HCT116 (cell line): ENCODE data around the gene FCHSD2. TPM values are rescaled to one million over a fixed set of nuclear protein-coding genes. Genes with fewer than 3 reads are reported as not detected.

ENCODE experiments used
- ATAC-seq: fragments of 200-7000 bp; cut with Tn5 transposase; 2 replicates; pipeline ENCODE4 v1.9.1; 2020; ENCODE audit warnings: mild to moderate bottlenecking, moderate library complexity
- BruUV-seq: library from RNA; stranded (reverse); fragments of 400-500 nt; replicated peaks from 2 replicates; lab custom pipeline; 2021; lab: Mats Ljungman, UMichigan
- CTCF ChIA-PET: fragments of 300-600 bp; sonication (Branson Sonifier 250); formaldehyde crosslinking; loops from one replicate; lab custom pipeline; 2021; ENCODE audit warnings: antibody characterized with exemption; lab: Charles Lee
- POLR2A ChIA-PET: fragments of 300-600, 350-600 bp; sonication (Branson Sonifier 250); formaldehyde crosslinking; loops from one replicate; lab custom pipeline; 2021; ENCODE audit warnings: antibody characterized with exemption; lab: Charles Lee
- RAD21 ChIA-PET, 2 experiments: fragments of 300-600 bp; sonication (Branson Sonifier 250); formaldehyde crosslinking; loops; one replicate each; lab custom pipeline; 2023; ENCODE audit warnings: low total read pairs in 2 of 2; ENCODE audit not compliant: uncharacterized antibody in 2 of 2, unreplicated experiment in 2 of 2, low non-redundant PET in 1 of 2; lab: Charles Lee
- DNase-seq: peaks from one replicate; pipeline ENCODE4 v3.0.0-alpha.2; 2010; ENCODE audit warnings: low read depth, low spot score
- H2AFZ ChIP-seq: fragments of 200-600 bp; shearing (Covaris generic), sonication (generic); 2 replicates; pipeline ENCODE4 v1.6.1; 2017; ENCODE audit warnings: low read depth, mixed run types, mixed read lengths, antibody characterized with exemption, low read length; ENCODE audit not compliant: poor library complexity, severe bottlenecking
- H3K27ac ChIP-seq: 2 replicates; pipeline ENCODE4 v1.5.1; 2012; ENCODE audit warnings: low read depth, low read length
- H3K27me3 ChIP-seq: fragments of 200-600 bp; sonication (generic); 2 replicates; pipeline ENCODE4 v1.6.1; 2016; ENCODE audit warnings: mixed run types, low read length, mixed read lengths; ENCODE audit not compliant: insufficient read depth
- H3K36me3 ChIP-seq, 2 experiments: fragments of 200-500 bp in 1 of 2; fragments of 200-600 bp in 1 of 2; sonication (Bioruptor generic) in 1 of 2; sonication (generic) in 1 of 2; 2 replicates each; pipeline versions ENCODE4 v1.5.1 to v1.6.1; 2014 to 2016; ENCODE audit warnings: low read length in 2 of 2, inconsistent platforms in 1 of 2, mixed read lengths in 1 of 2, mixed run types in 1 of 2; ENCODE audit not compliant: insufficient read depth in 2 of 2, control insufficient read depth in 1 of 2
- H3K4me1 ChIP-seq, 2 experiments: fragments of 200-600 bp in 1 of 2; sonication (generic) in 1 of 2; 2 replicates each; pipeline versions ENCODE4 v1.5.1 to v1.6.1; 2012 to 2017; ENCODE audit warnings: low read length in 2 of 2, inconsistent platforms in 1 of 2, mild to moderate bottlenecking in 1 of 2, mixed read lengths in 1 of 2, mixed run types in 1 of 2, moderate library complexity in 1 of 2; ENCODE audit not compliant: insufficient read depth in 2 of 2, control insufficient read depth in 1 of 2
- H3K4me2 ChIP-seq: fragments of 200-600 bp; sonication (generic); 2 replicates; pipeline ENCODE4 v1.6.1; 2017; ENCODE audit warnings: mixed run types, low read length, mixed read lengths
- H3K4me3 ChIP-seq, 2 experiments: fragments of 200-600 bp in 1 of 2; sonication (generic) in 1 of 2; replicated peaks in 1 of 2; 2 replicates each; pipeline ENCODE4 v1.5.1; 2011 to 2016; ENCODE audit warnings: low read length in 2 of 2, control low read depth in 1 of 2, low read depth in 1 of 2, mild to moderate bottlenecking in 1 of 2, mixed read lengths in 1 of 2, mixed run types in 1 of 2
- H3K79me2 ChIP-seq: fragments of 200-600 bp; sonication (generic); 2 replicates; pipeline ENCODE4 v1.6.1; 2017; ENCODE audit warnings: mild to moderate bottlenecking, mixed run types, low read length, moderate library complexity, mixed read lengths; ENCODE audit not compliant: insufficient read depth
- H3K9ac ChIP-seq: fragments of 200-600 bp; sonication (generic); 2 replicates; pipeline ENCODE4 v1.6.1; 2016; ENCODE audit warnings: low read length, mixed read lengths
- H3K9me2 ChIP-seq: fragments of 200-600 bp; sonication (generic), shearing (Covaris generic); 2 replicates; pipeline ENCODE4 v1.6.1; 2017; ENCODE audit warnings: mixed run types, mild to moderate bottlenecking, moderate library complexity; ENCODE audit not compliant: insufficient read depth
- H3K9me3 ChIP-seq, 2 experiments: fragments of 200-500 bp in 1 of 2; fragments of 200-600 bp in 1 of 2; sonication (Bioruptor generic) in 1 of 2; sonication (generic) in 1 of 2; 2 replicates each; pipeline ENCODE4 v1.6.1; 2014 to 2017; ENCODE audit warnings: low read length in 2 of 2, mixed read lengths in 2 of 2, inconsistent platforms in 1 of 2, low read depth in 1 of 2, mild to moderate bottlenecking in 1 of 2, mixed run types in 1 of 2, moderate library complexity in 1 of 2; ENCODE audit not compliant: control insufficient read depth in 1 of 2, insufficient read depth in 1 of 2
- H4K20me1 ChIP-seq: fragments of 200-600 bp; sonication (generic), shearing (Covaris generic); 2 replicates; pipeline ENCODE4 v1.6.1; 2017; ENCODE audit warnings: mixed run types, mild to moderate bottlenecking, moderate library complexity; ENCODE audit not compliant: insufficient read depth
- ATF3 ChIP-seq: IDR thresholded peaks from 2 replicates; pipeline ENCODE4 v1.6.1; 2012
- CBX3 ChIP-seq: IDR thresholded peaks from 2 replicates; pipeline ENCODE4 v1.6.1; 2012; ENCODE audit warnings: low read depth
- CTCF ChIP-seq, 3 experiments: fragments of 200-600 bp in 1 of 3; sonication (generic) in 1 of 3; IDR thresholded peaks in 2 of 3; conservative IDR thresholded peaks in 1 of 3; 2 replicates each; pipeline ENCODE4 v1.5.1; 2012 to 2017; ENCODE audit warnings: low read depth in 2 of 3, low read length in 2 of 3, antibody characterized with exemption in 1 of 3, borderline replicate concordance in 1 of 3, control low read depth in 1 of 3, mild to moderate bottlenecking in 1 of 3, mixed read lengths in 1 of 3, mixed run types in 1 of 3, moderate library complexity in 1 of 3; ENCODE audit not compliant: insufficient read depth in 1 of 3
- EGR1 ChIP-seq: IDR thresholded peaks from 2 replicates; pipeline ENCODE4 v1.6.1; 2012; ENCODE audit warnings: low read depth
- ELF1 ChIP-seq: IDR thresholded peaks from 2 replicates; pipeline ENCODE4 v1.6.1; 2012; ENCODE audit warnings: low read depth, borderline replicate concordance
- FOSL1 ChIP-seq: IDR thresholded peaks from 2 replicates; pipeline ENCODE4 v1.6.1; 2012; ENCODE audit warnings: low read depth
- JUND ChIP-seq: IDR thresholded peaks from 2 replicates; pipeline ENCODE4 v1.6.1; 2012
- REST ChIP-seq: IDR thresholded peaks from 2 replicates; pipeline ENCODE4 v1.6.1; 2012; ENCODE audit warnings: low read depth
- TCF7L2 ChIP-seq: IDR thresholded peaks from 2 replicates; pipeline ENCODE4 v1.7.0; 2011; ENCODE audit warnings: borderline replicate concordance, inconsistent platforms; ENCODE audit not compliant: insufficient read depth, insufficient read length; ENCODE audit errors: extremely low read depth
- YY1 ChIP-seq: IDR thresholded peaks from 2 replicates; pipeline ENCODE4 v1.6.1; 2011; ENCODE audit warnings: low read length, low read depth, moderate library complexity, mild to moderate bottlenecking; ENCODE audit not compliant: insufficient replicate concordance; ENCODE audit errors: extremely low read depth
- ZBTB33 ChIP-seq: IDR thresholded peaks from 2 replicates; pipeline ENCODE4 v1.6.1; 2011; ENCODE audit warnings: mild to moderate bottlenecking, low read length, moderate library complexity; ENCODE audit not compliant: insufficient replicate concordance; ENCODE audit errors: extremely low read depth
- intact Hi-C: fragments of 100-400 bp; cut with micrococcal nuclease; formaldehyde crosslinking; loops from 2 replicates; pipeline ENCODE4 v1.10.0; 2022
- total RNA-seq: library from RNA; stranded (reverse); gene quantifications from one replicate; pipeline ENCODE4 v1.2.1, GENCODE V29; 2021; ENCODE audit not compliant: unreplicated experiment

FCHSD2 gene
- total RNA-seq, 1 experiment from 2014 or later: 15.0 TPM

- intact Hi-C loops: no loop called here
- Histone ChIP-seq H3K9ac (no peak overlapping the region), H3K36me3 (no peaks in the 10 kb centered on the region), H3K4me1 (no peaks in the 10 kb centered on the region), H3K9me3 (no peaks in the 10 kb centered on the region), H3K27me3 (no peaks in the 10 kb centered on the region), H3K9me2 (no peaks in the 10 kb centered on the region), H3K27ac (no peak overlapping the region), H2AFZ (no peak overlapping the region), H4K20me1 (no peaks in the 10 kb centered on the region), H3K4me2 (no peak overlapping the region), H3K4me3 (no peak overlapping the region), H3K79me2 (no peaks in the 10 kb centered on the region)
- ChIA-PET CTCF (no interaction called here), POLR2A (no interaction called here), RAD21 (no interaction called here)
- DNase-seq: no peak
- no peak for TF ChIP-seq YY1
- TF ChIP-seq TCF7L2: no peak
- TF ChIP-seq ATF3: no peak
- no peak for ATAC-seq
- BruUV-seq: no TSS peak
These were observed 112.7 kb downstream of the FCHSD2 start for GRCh38 chr11:73029403-73029802.

GRCh38 chr11:73028611-73029010 is 113.5 kb downstream of the FCHSD2 start:
- Histone ChIP-seq H3K79me2 (no peaks in the 10 kb centered on the region), H3K27ac (no peak overlapping the region), H3K9me3 (no peaks in the 10 kb centered on the region), H3K36me3 (no peaks in the 10 kb centered on the region), H3K4me2 (no peak overlapping the region), H3K4me3 (no peak overlapping the region), H3K4me1 (no peaks in the 10 kb centered on the region), H3K9ac (no peak overlapping the region), H3K27me3 (no peaks in the 10 kb centered on the region), H2AFZ (no peak overlapping the region), H4K20me1 (no peaks in the 10 kb centered on the region), H3K9me2 (no peaks in the 10 kb centered on the region)
- TF ChIP-seq JUND (no peak), FOSL1 (no peak), REST (no peak), CBX3 (no peak), EGR1 (no peak), ZBTB33 (no peak), ELF1 (no peak), CTCF (IDR thresholded peaks at IDR 0.05 in 2 of 3, conservative IDR thresholded peaks at IDR 0.05 in 1 of 3; ENCODE audit: borderline replicate concordance in 1 of 3, insufficient read depth in 1 of 3, low read depth in 2 of 3, low read length in 2 of 3) (no peak)
- intact Hi-C loops: no loop called here
- DNase-seq (no peak), ATAC-seq (no peak)
- ChIA-PET CTCF (no interaction called here), RAD21 (no interaction called here), POLR2A (no interaction called here)
- BruUV-seq: no TSS peak
